NCI-H2196 (cell line): Measurements from ENCODE around the gene CD2AP.
"Not testable (repeated sequence)": the region's sequence is repeated elsewhere in the genome, so short reads cannot be mapped to it uniquely, and the experiment has no call there.

ENCODE experiments used
- DNase-seq: peaks from one replicate; lab custom pipeline; 2025; ENCODE audit not compliant: unreplicated experiment; lab: John Stamatoyannopoulos, UW

Gene CD2AP

GRCh38 chr6:47456536-47456975 lies 21.0 kb upstream of the CD2AP start:
- DNase-seq = no peak

GRCh38 chr6:47457370-47457769 lies 20.2 kb upstream of the CD2AP start:
- DNase-seq = no peak

DNA sequence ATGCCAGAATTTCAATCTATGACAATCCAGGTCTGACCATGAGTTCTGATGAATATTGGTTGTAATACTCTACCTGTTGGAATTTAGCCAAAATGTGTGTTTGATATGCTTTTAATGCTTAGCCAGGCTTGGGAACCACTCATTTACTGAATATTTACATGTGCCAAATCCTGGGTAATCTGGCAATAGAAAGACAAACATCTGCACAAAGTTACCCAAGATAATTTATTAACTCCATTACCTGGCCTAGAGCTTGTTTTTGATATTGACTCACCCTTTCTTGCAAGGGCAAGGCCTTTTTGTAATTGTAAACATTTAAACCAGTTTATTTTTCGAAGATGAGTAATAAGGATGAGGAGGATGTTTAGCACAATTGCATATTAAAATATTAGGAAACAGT lies 13.5 kb upstream of the CD2AP start:
- DNase-seq = peak; percentile 37

DNA sequence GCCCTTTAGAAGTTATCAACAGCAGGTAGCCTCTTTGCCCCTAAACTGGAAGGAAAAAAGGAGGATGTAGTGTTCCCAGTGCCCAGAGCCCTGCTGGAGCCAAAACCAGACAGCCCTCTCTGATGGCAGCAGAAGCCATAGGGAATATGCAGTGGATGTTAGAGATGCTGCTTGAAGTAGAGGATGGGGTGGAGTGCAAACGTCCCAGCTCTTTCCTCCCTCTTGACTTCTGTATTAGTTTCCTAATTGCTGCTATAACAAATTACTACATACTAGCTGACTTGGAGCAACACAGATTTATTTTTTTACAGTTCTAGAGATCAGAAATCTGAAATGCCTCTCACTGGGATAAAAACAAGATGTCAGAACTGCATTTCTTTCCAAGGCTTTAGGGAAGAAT lies 12.5 kb upstream of the CD2AP start:
- no peak for DNase-seq

- DNase-seq = no peak
Measured at GRCh38 chr6:47471911-47472310, 5.7 kb upstream of the CD2AP start.

- DNase-seq = no peak
Measured at GRCh38 chr6:47473791-47474346, 3.7 kb upstream of the CD2AP start.

- DNase-seq = no peak
Measured at GRCh38 chr6:47475319-47475816, 2.2 kb upstream of the CD2AP start.

DNA sequence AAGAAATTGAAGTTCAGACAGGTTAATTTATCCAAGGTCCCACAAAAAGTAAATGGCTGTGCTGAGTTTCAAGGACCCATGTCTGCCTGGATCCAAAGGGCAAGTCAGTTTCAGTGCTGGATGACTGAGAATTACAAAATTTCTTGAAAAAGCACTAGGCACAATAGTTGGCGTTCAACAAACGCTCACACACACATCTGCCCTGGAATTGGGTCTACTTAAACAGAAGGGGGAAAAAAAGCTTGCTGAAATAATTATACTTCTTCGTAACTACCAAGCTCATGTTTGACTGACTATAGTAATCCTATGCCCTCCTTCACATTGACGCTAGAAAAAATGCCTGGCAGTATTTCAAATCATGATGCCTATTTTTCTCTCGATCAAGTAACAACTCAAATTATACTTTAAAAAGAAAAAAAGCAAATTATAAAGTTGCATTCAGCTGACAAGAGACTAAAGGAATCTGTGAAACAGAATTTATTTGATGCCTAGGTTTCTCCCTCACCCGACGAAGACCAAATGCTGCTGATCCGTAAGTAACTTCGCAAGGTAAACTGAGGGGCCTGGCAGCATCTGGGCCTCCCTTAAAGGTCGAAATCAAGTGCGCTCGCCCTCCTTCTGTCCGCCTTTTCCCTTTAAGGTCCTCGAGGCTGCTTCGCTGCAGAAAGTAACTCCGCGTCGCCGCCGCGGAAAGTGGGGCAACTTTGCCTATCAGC lies 650 bp upstream of the CD2AP start:
- no peak for DNase-seq

DNA sequence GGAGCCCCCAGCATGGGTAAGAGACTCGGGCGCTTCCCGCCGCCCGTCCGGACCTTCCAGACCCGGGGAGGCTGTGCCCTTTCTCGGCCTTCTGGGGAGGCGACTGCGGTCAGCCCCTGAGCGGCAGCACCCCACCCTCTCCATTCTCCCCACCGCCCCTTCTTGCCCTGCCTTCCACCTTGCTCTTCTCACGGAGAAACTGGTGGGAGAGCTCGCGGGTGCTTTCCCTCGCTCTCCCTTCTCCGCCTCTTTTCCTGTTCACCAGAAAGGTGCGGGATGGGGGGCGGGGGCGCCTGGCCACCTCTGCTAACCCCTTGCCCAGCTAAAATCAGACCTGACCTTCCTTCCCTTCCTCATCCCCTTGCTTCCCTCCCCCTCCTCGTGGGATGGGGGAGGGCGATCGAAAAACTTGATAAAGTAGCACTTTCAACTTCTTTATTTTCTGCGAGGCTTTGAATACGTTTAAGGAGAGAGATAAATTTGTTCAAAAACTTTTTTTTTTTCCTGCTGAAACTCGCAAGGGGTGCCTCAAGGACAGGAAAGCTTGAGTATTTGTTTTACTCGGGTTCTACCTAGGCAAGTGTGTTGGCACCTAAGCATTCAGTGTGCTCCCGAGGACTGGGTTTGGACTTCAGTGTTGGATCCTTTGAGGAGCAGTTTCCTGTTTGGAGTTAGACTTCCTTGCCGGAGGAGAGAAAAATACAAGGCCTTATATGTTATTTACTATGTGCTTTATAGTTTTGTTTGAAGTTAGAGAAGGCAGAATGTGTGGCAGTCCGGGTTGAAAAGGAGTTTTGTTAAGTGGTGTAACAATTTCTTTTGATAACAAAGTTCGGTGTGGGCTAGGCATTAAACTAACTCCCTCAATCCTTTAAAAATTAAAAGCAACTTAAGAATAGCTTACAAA lies 897 bp downstream of the CD2AP start:
- peak; percentile 9 for DNase-seq

DNA sequence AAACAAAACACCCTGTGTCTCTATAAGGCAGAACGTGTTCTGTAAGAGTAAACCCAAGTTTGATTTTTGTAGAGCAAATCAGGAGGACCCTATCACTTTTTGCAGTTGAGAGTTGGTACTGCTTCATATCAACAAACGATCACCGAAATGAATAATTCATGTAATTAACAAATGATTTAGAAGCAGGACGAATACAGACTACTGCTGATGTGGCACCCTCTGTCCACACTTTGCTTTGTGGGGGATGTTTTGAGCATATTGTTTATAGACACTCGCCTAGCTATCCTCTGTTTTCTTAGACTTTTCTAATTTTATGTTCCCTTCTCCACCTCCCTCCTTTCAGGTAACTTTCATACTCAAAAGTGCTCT lies 1.5 kb downstream of the CD2AP start:
- DNase-seq = no peak

GRCh38 chr6:47479874-47480273 lies 2.3 kb downstream of the CD2AP start:
- DNase-seq = no peak

DNA sequence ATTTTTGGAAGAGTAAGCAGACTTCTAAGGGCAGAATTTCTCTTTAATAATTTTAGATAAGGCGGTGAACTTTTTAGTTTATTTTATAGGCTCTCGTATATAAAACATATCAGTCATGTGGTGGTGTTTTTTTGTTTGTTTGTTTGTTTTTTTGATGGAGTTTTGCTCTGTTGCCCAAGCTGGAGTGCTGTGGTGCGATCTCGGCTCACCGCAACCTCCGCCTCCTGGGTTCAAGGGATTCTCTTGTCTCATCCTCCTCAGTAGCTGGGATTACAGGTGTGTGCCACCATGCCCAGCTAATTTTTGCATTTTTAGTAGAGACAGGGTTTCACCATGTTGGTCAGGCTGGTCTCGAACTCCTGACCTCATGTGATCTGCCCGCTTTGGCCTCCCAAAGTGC lies 3.6 kb downstream of the CD2AP start:
- DNase-seq = not testable (repeated sequence)

- DNase-seq = no peak
Measured at GRCh38 chr6:47481806-47482205, 4.2 kb downstream of the CD2AP start.

- DNase-seq = no peak
Measured at GRCh38 chr6:47483516-47483852, 5.9 kb downstream of the CD2AP start.

GRCh38 chr6:47483853-47484546 lies 6.4 kb downstream of the CD2AP start:
- peak; percentile 41 for DNase-seq

GRCh38 chr6:47484616-47485015 lies 7.0 kb downstream of the CD2AP start:
- no peak for DNase-seq

DNA sequence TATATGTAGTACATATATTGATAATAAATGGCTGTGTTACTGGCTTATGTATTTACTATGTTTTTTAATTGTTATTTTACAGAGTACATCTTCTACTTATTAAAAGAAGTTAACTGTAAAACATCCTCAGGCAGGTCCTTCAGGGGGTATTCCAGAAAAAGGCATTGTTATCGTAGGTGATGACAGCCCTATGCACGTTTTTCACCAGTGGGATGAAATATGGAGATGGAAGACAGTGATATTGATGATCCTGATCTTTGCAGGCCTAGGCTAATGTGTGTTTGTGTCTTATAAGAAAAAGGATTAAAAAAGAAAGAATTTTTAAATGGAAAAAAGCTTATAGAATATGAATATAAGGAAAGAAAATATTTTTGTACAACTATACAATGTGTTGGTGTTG lies 7.5 kb downstream of the CD2AP start:
- DNase-seq = no peak

GRCh38 chr6:47485491-47486135 lies 8.0 kb downstream of the CD2AP start:
- DNase-seq = no peak

DNA sequence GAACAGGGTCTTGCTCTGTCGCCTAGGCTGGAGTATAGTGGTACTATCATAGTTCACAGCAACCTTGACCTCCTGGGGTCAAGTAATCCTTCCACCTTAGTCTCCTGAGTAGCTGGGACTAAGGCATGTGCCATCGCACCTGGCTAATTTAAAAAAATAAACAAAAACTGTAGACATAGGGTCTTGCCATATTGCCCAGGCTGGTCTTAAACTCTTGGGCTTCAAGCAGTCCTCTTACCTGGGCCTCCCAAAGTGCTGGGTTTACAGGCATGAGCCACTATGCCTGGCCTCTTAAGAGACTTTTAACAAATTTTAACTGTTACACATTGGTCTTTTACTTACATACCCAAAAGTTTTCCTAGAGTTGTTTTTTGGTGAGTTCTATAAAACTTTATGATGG lies 12.4 kb downstream of the CD2AP start:
- DNase-seq = no peak

DNA sequence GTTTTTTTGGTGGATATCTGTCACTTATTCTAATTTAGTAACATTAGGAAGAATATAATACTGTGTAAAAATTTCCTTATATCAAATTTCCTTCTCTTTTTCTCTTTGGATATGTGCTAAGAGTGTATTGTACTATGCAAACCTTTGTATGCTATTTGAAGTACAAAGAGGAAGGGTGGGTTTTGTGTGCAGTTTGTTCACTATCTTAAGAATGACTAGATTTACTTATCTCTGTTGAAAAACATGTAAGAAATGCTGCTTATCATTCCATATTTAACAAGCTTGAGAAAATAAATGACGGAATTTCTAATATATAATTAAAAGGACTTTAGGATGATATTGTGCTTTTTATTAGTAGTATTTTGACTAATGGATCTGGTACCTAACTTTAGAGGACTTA lies 13.1 kb downstream of the CD2AP start:
- DNase-seq = no peak

GRCh38 chr6:47492355-47492754 lies 14.8 kb downstream of the CD2AP start:
- DNase-seq = no peak
